Loucy (cell line): Measurements from ENCODE around the gene KRTAP2-1.

ENCODE experiments used
- H2AFZ ChIP-seq: fragments of 200-600 bp; sonication (generic); 2 replicates; pipeline ENCODE4 v1.6.0; 2016; ENCODE audit warnings: antibody characterized with exemption, mild to moderate bottlenecking, low read length, moderate library complexity
- H3F3A ChIP-seq: fragments of 200-600 bp; 2 replicates; pipeline ENCODE4 v1.6.0; 2016; ENCODE audit warnings: antibody characterized with exemption, low read depth, mild to moderate bottlenecking
- H3K27me3 ChIP-seq: fragments of 200-600 bp; sonication (generic); 2 replicates; pipeline ENCODE4 v1.6.1; 2014; ENCODE audit warnings: low read length, mild to moderate bottlenecking; ENCODE audit not compliant: insufficient read depth, poor library complexity, severe bottlenecking
- H3K36me3 ChIP-seq: fragments of 200-600 bp; sonication (generic); 2 replicates; pipeline ENCODE4 v1.6.1; 2016; ENCODE audit warnings: low read length; ENCODE audit not compliant: insufficient read depth
- H3K4me1 ChIP-seq: fragments of 200-600 bp; sonication (generic); 2 replicates; pipeline ENCODE4 v1.5.1; 2014; ENCODE audit warnings: low read length, mild to moderate bottlenecking; ENCODE audit not compliant: insufficient read depth, poor library complexity, severe bottlenecking
- H3K4me2 ChIP-seq: fragments of 200-600 bp; sonication (generic); 2 replicates; pipeline ENCODE4 v1.6.0; 2014; ENCODE audit warnings: antibody characterized with exemption, low read length, low read depth, mild to moderate bottlenecking; ENCODE audit not compliant: poor library complexity, severe bottlenecking
- H3K4me3 ChIP-seq: fragments of 200-600 bp; sonication (generic); 2 replicates; pipeline ENCODE4 v1.5.1; 2014; ENCODE audit warnings: low read length, mild to moderate bottlenecking, mixed read lengths; ENCODE audit not compliant: poor library complexity, severe bottlenecking
- H3K79me2 ChIP-seq: fragments of 200-600 bp; sonication (generic); 2 replicates; pipeline ENCODE4 v1.6.1; 2014; ENCODE audit warnings: low read length; ENCODE audit not compliant: insufficient read depth
- H3K9ac ChIP-seq: fragments of 200-600 bp; sonication (generic); 2 replicates; pipeline ENCODE4 v1.6.0; 2014; ENCODE audit warnings: mild to moderate bottlenecking, low read depth, low read length, moderate library complexity; ENCODE audit not compliant: poor library complexity, severe bottlenecking
- H3K9me2 ChIP-seq: fragments of 200-600 bp; sonication (generic); replicated peaks from 2 replicates; pipeline ENCODE4 v1.6.1; 2016; ENCODE audit warnings: low read depth, low read length, mixed read lengths
- H3K9me3 ChIP-seq: fragments of 200-600 bp; sonication (generic); 2 replicates; pipeline ENCODE4 v1.6.1; 2014; ENCODE audit warnings: mild to moderate bottlenecking, antibody characterized with exemption, low read length, low read depth; ENCODE audit not compliant: insufficient read depth
- H4K20me1 ChIP-seq: fragments of 200-600 bp; sonication (generic); 2 replicates; pipeline ENCODE4 v1.6.0; 2014; ENCODE audit warnings: antibody characterized with exemption, low read length, mild to moderate bottlenecking; ENCODE audit not compliant: insufficient read depth, poor library complexity, severe bottlenecking
- CTCF ChIP-seq: fragments of 200-600 bp; sonication (generic); conservative IDR thresholded peaks from 2 replicates; pipeline ENCODE4 v1.5.1; 2014; ENCODE audit warnings: mild to moderate bottlenecking, antibody characterized with exemption, low read length
- EZH2phosphoT487 ChIP-seq: fragments of 200-600 bp; IDR thresholded peaks from 2 replicates; pipeline ENCODE4 v1.6.1; 2018; ENCODE audit warnings: antibody characterized with exemption, mild to moderate bottlenecking, moderate library complexity, borderline replicate concordance

KRTAP2-1 gene

GRCh38 chr17:41009301-41009760 lies 37.8 kb downstream of the KRTAP2-1 start:
- no peaks in the 10 kb centered on the region for H3K9me3 ChIP-seq
- no peak for TF ChIP-seq EZH2phosphoT487
- TF ChIP-seq CTCF: no peak
- H2AFZ ChIP-seq: no peak overlapping the region
- no peaks in the 10 kb centered on the region for H3K4me1 ChIP-seq
- no peak overlapping the region for H3K4me3 ChIP-seq
- H3K79me2 ChIP-seq: no peaks in the 10 kb centered on the region
- H3K9ac ChIP-seq: no peak overlapping the region
- no peaks in the 10 kb centered on the region for H3K36me3 ChIP-seq
- no peaks in the 10 kb centered on the region for H4K20me1 ChIP-seq
- no peaks in the 10 kb centered on the region for H3K9me2 ChIP-seq
- H3F3A ChIP-seq: no peaks in the 10 kb centered on the region
- no peaks in the 10 kb centered on the region for H3K27me3 ChIP-seq
- no peak overlapping the region for H3K4me2 ChIP-seq

- Histone ChIP-seq H3K27me3 (no peaks in the 10 kb centered on the region), H4K20me1 (no peaks in the 10 kb centered on the region), H3F3A (no peaks in the 10 kb centered on the region), H3K4me3 (no peak within 1 kb of the TSS), H3K4me2 (no peak within 1 kb of the TSS), H3K9me3 (no peaks in the 10 kb centered on the region), H3K4me1 (no peaks in the 10 kb centered on the region), H3K9ac (no peak within 1 kb of the TSS), H2AFZ (no peak within 1 kb of the TSS), H3K9me2 (no peaks in the 10 kb centered on the region), H3K36me3 (no peaks in the 10 kb centered on the region), H3K79me2 (no peaks in the 10 kb centered on the region)
- no peak for TF ChIP-seq CTCF
- TF ChIP-seq EZH2phosphoT487: no peak
These were observed 38.3 kb downstream of the KRTAP2-1 start, which contains the start of gene KRTAP3-1 for GRCh38 chr17:41008811-41009210. TSS of gene KRTAP3-1 (minus strand) at chr17:41009128. CDS start at chr17:41009074, 54 bp downstream.

GRCh38 chr17:41004397-41004796 lies 42.7 kb downstream of the KRTAP2-1 start:
- TF ChIP-seq EZH2phosphoT487 (no peak), CTCF (no peak)
- H3K36me3 ChIP-seq: no peaks in the 10 kb centered on the region

More at GRCh38 chr17:41004397-41004796, 42.7 kb downstream of the KRTAP2-1 start:
- H4K20me1 ChIP-seq: no peaks in the 10 kb centered on the region
- no peaks in the 10 kb centered on the region for H3F3A ChIP-seq
- H2AFZ ChIP-seq: no peak overlapping the region
- H3K9me2 ChIP-seq: no peaks in the 10 kb centered on the region
- H3K4me3 ChIP-seq: no peak overlapping the region
- no peaks in the 10 kb centered on the region for H3K4me1 ChIP-seq
- no peak overlapping the region for H3K4me2 ChIP-seq
- no peak overlapping the region for H3K9ac ChIP-seq
- H3K9me3 ChIP-seq: no peaks in the 10 kb centered on the region
- H3K79me2 ChIP-seq: no peaks in the 10 kb centered on the region
- H3K27me3 ChIP-seq: no peaks in the 10 kb centered on the region
